Stimulated activated CD4-positive, alpha-beta T cell treated with anti-CD3 and anti-CD28 coated beads, Interleukin-12 subunit alpha, Interleukin-12 subunit beta, amount 100 ng/mL, for 24 hours (primary cell): ENCODE results near the gene DYNC1I2.
"Not testable (repeated sequence)": the region's sequence is repeated elsewhere in the genome, so short reads cannot be mapped to it uniquely, and the experiment has no call there.

Source experiments
- DNase-seq, 2 experiments: peaks; one replicate each; pipeline ENCODE4 v3.0.0-alpha.2; 2020; ENCODE audit warnings: low read depth in 2 of 2

Gene DYNC1I2

GRCh38 chr2:171718720-171719119 is 31.5 kb downstream of the DYNC1I2 start:
- DNase-seq = no peak

GRCh38 chr2:171719660-171720059 is 32.4 kb downstream of the DYNC1I2 start:
- DNase-seq = no peak

- no peak for DNase-seq
Measured at GRCh38 chr2:171723716-171724683, 36.7 kb downstream of the DYNC1I2 start.

- DNase-seq = no peak
Measured at GRCh38 chr2:171726847-171727450, 39.7 kb downstream of the DYNC1I2 start.

- no peak for DNase-seq
Measured at GRCh38 chr2:171728989-171729951, 42.0 kb downstream of the DYNC1I2 start.

GRCh38 chr2:171729952-171730317 is 42.7 kb downstream of the DYNC1I2 start:
- no peak for DNase-seq

GRCh38 chr2:171735991-171736710 is 48.9 kb downstream of the DYNC1I2 start:
- no peak for DNase-seq

- DNase-seq = no peak
Measured at GRCh38 chr2:171741189-171741588, 53.9 kb downstream of the DYNC1I2 start.

- no peak for DNase-seq
Measured at GRCh38 chr2:171742760-171743159, 55.5 kb downstream of the DYNC1I2 start.

- DNase-seq = no peak
Measured at GRCh38 chr2:171745141-171745540, 57.9 kb downstream of the DYNC1I2 start.

- no peak for DNase-seq
Measured at GRCh38 chr2:171745806-171746205, 58.5 kb downstream of the DYNC1I2 start.

GRCh38 chr2:171747371-171747770 is 60.1 kb downstream of the DYNC1I2 start:
- DNase-seq = no peak

GRCh38 chr2:171754254-171754939 is 67.1 kb downstream of the DYNC1I2 start:
- DNase-seq = no peak

- not testable (repeated sequence) for DNase-seq
Measured at GRCh38 chr2:171758762-171759161, 71.5 kb downstream of the DYNC1I2 start.

GRCh38 chr2:171761176-171761575 is 73.9 kb downstream of the DYNC1I2 start:
- DNase-seq = not testable (repeated sequence)

GRCh38 chr2:171762879-171763573 is 75.8 kb downstream of the DYNC1I2 start:
- DNase-seq = no peak

GRCh38 chr2:171763602-171764001 is 76.3 kb downstream of the DYNC1I2 start:
- no peak for DNase-seq

GRCh38 chr2:171771463-171771862 is 84.2 kb downstream of the DYNC1I2 start:
- no peak for DNase-seq

- no peak for DNase-seq
Measured at GRCh38 chr2:171772373-171772772, 85.1 kb downstream of the DYNC1I2 start.

- DNase-seq = not testable (repeated sequence)
Measured at GRCh38 chr2:171774581-171774980, 87.3 kb downstream of the DYNC1I2 start.
